HG03103 (cell line): ENCODE results near the gene NUDCD3.

Source experiments
- ATAC-seq: cut with Tn5 transposase; IDR thresholded peaks from one replicate; pipeline ENCODE4 v1.9.1; 2021; ENCODE audit warnings: low read depth; ENCODE audit not compliant: unreplicated experiment

The NUDCD3 gene

GRCh38 chr7:44482502-44483485, 7.7 kb downstream of the NUDCD3 start:
- ATAC-seq, result no peak

DNA sequence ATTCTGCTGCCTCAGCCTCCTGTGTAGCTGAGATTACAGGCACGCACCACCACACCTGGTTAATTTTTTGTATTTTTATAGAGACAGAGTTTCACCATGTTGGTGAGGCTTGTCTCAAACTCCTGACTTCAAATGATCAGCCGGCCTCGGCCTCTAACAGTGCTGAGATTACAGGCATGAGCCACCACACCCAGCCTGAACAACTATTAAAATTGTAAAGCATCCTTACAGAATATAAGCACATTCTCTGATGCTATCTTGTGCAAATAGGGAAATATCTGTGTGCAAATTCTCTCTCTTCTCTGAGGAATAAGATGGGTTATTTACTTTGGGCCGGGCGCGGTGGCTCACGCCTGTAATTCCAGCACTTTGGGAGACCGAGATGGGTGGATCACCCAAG, 12.5 kb downstream of the NUDCD3 start:
- ATAC-seq, result no peak

DNA sequence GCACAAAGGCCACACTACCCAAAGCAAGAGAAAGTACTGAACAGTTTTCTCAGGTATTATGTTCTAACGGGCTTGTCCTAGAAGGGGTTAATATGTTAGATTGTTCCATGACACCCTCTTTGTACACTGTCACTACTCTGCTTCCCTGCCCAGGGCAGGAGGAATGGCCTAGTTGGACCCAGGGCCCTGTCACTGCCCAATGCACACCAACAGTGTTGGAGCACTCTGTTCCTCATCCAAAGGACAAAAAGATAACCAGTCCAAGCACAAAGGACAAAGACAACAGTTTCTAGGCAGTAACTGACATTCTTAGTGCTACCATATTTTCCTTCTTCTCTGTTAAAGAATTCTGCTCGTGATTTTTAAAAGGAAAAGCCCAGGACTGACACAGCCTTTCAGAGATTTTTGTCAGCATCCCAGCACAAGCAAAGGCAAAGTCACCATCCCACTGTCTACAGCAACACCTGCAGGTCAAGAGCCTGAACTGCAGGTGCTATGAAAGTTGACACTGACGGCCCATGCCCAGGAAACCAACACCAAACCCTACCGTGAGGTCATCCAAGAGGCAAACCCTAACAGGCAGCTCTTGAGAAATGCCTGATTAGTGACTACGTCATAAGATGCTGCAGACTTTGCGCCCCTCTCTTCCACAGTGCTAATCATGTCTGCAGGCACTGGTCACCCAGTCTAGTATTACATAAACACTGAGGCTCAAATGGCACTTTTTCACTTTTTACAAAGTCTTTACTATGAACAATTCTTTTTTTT, 13.2 kb downstream of the NUDCD3 start:
- peak; percentile 58 for ATAC-seq

- ATAC-seq, result no peak
Measured at GRCh38 chr7:44476313-44476712, 14.1 kb downstream of the NUDCD3 start.

GRCh38 chr7:44473295-44473694, 17.2 kb downstream of the NUDCD3 start:
- ATAC-seq, result no peak

- ATAC-seq, result no peak
Measured at GRCh38 chr7:44472843-44473242, 17.6 kb downstream of the NUDCD3 start.

- ATAC-seq, result no peak
Measured at GRCh38 chr7:44471850-44472249, 18.6 kb downstream of the NUDCD3 start.

DNA sequence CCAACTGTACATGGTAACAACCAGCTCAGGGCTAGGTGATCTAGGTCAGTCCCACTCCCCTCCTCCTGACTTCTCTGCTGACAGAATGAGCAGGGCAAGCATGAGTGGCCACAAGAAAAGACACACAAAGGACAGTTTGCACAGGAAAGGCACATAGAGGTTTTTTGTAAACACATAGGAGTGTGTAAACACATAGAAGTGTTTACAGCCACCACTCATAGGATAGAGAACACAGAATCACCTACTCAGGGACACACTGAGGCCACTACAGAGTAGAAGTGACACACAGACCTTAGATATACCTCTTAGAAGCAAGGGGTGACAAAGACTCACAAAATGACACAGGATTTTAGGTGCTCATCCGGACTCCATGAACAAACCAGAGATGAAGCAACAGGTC, 19.0 kb downstream of the NUDCD3 start:
- no peak for ATAC-seq

GRCh38 chr7:44470628-44471245, 19.7 kb downstream of the NUDCD3 start:
- ATAC-seq, result no peak

GRCh38 chr7:44470135-44470479, 20.4 kb downstream of the NUDCD3 start:
- no peak for ATAC-seq

DNA sequence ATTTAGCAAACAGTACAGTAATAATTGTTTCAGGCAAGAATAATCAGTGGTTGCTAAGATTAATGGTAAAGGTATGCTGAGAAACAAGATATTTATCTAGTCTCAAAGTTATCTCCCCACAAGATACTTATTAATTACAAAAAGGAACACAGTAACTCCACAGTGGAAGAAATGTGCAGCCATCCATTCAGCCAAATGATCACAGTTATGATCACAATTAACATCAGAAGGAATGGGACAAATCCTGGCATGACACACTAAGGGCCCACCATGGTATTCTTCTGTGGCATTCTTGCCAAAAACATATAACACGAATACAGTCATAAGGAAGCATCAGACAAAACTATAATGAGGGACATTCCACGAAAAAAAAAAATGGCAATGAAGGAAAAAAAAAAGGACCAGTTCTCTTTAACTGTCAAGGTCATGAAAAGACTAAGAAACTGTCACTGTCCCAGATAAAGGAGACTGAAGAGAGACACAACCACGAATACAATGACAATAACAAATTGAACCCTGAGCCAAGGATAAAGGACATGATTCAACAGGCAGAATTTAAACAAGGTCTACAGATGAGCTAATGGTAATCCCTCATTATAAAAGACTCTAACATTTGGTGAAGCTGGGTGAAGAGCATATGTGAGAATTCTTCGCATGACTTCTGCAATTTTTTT, 20.9 kb downstream of the NUDCD3 start:
- no peak for ATAC-seq

GRCh38 chr7:44467217-44467548, 23.3 kb downstream of the NUDCD3 start:
- ATAC-seq, result no peak

GRCh38 chr7:44466300-44467216, 23.9 kb downstream of the NUDCD3 start:
- no peak for ATAC-seq

- no peak for ATAC-seq
Measured at GRCh38 chr7:44465490-44465889, 25.0 kb downstream of the NUDCD3 start.

GRCh38 chr7:44463169-44463808, 27.2 kb downstream of the NUDCD3 start:
- no peak for ATAC-seq

DNA sequence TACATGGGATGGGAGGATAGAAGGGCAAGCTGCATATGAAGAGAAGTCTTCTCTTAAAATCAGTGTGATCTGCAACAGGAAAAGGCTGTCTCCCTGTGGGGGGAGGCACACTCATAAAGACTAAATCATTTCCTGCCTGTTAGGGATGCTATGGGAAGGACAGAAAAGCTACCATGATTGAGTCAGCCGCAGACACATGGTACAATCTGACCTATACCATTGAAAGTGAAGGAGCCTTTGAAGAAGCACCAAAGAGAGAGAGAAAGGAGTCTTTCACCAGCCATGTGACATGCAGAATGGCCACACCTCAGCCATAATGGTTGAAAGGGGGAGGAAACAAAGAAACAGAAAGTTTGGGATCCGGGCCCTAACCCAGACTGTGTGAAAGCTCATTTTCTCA, 29.1 kb downstream of the NUDCD3 start:
- ATAC-seq, result no peak

DNA sequence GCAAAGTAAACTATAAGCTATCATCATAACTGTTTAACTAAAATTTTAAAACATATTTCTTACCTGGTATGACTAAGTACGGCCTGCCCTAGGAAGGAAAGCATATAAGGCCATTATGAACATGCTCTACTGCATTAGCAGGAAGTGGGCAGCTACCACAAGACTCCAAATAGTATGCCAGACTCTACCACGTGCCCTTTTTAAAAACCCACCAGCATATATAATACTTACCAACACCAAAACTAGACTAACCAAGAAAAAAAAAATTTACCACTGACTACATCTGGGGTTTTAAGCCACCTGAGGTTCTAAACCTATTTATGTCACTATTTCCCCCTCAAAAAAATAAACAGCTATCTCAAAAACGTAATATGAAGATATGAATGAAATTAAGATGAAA, 30.1 kb downstream of the NUDCD3 start:
- peak; percentile 93 for ATAC-seq

DNA sequence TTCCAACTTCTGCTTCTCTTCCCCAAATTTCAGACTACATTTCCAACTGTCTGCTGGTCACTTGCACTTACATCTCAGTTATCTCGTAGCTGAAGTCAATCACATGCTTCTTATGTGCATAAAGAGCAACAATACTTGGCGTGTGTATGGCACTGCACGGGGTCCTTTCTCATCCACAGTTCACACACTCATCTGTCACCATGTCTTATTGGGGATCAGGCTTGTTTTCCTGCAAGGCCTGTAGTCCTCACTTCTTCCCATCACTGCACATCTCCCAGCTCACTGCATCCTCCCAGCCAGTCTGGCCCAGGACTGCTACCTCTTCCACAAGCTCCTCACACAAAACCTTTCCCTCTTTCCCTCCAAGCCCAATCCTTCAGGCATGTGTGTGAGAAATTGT, 35.3 kb downstream of the NUDCD3 start:
- no peak for ATAC-seq

- no peak for ATAC-seq
Measured at GRCh38 chr7:44454348-44454747, 36.1 kb downstream of the NUDCD3 start.
